Large intestine (tissue), 12 donors: ENCODE data around the gene UFSP2. TPM values are rescaled to one million over a fixed set of nuclear protein-coding genes. Genes with fewer than 3 reads are reported as not detected.

ENCODE experiments used
- DNase-seq, 2 donors: peaks; one replicate each; pipeline versions ENCODE4 v3.0.0 to v3.0.0-alpha.2; 2013
- H3K27ac ChIP-seq: one replicate; pipeline ENCODE4 v1.5.1; 2013; ENCODE audit warnings: low read length
- H3K27me3 ChIP-seq: 2 replicates; pipeline ENCODE4 v1.6.1; 2013; ENCODE audit warnings: low read length; ENCODE audit not compliant: control insufficient read depth, insufficient read depth
- H3K36me3 ChIP-seq: 2 replicates; pipeline ENCODE4 v1.6.1; 2013; ENCODE audit warnings: low read length; ENCODE audit not compliant: control insufficient read depth, insufficient read depth
- H3K4me1 ChIP-seq: one replicate; pipeline ENCODE4 v1.6.1; 2013; ENCODE audit warnings: low read length; ENCODE audit not compliant: control insufficient read depth, insufficient read depth
- H3K4me3 ChIP-seq: one replicate; pipeline ENCODE4 v1.5.1; 2013; ENCODE audit warnings: low read length
- H3K9me3 ChIP-seq: one replicate; pipeline ENCODE4 v1.6.1; 2013; ENCODE audit warnings: mild to moderate bottlenecking, low read depth, low read length, moderate library complexity; ENCODE audit not compliant: control insufficient read depth
- WGBS: methylation state at CpG from one replicate; pipeline ENCODE4 v1.1.5; 2013; ENCODE audit warnings: low lambda C conversion rate; ENCODE audit not compliant: insufficient coverage; 5-methylcytosine and 5-hydroxymethylcytosine counted together
- long read RNA-seq, 11 donors: transcript quantifications; one replicate each; lab custom pipeline, GENCODE V29; 2026
- polyA plus RNA-seq: library from polyadenylated mRNA; unstranded; fragments of 120-200 nt; gene quantifications from one replicate; pipeline ENCODE4 v1.2.1, GENCODE V29; 2013

The UFSP2 gene
- 30.0 TPM for polyA plus RNA-seq
- long read RNA-seq, donor 1, partial matches to known transcripts: 8 of 12 reads
- long read RNA-seq, donor 1, other reads (novel, unspliced or antisense): 0 of 12 reads
- long read RNA-seq, donor 2, transcript UFSP2-201 (12 exons, 1,630 nt): major isoform, 9 of 22 reads
- long read RNA-seq, donor 2, partial matches to known transcripts: 13 of 22 reads
- long read RNA-seq, donor 2, other reads (novel, unspliced or antisense): 0 of 22 reads
- long read RNA-seq, donor 3, transcript UFSP2-201 (12 exons, 1,630 nt): major isoform, 20 of 20 reads
- long read RNA-seq, donor 3, partial matches to known transcripts: 0 of 20 reads
- long read RNA-seq, donor 3, other reads (novel, unspliced or antisense): 0 of 20 reads
- long read RNA-seq, donor 4, partial matches to known transcripts: 0 of 1 reads
- long read RNA-seq, donor 4, other reads (novel, unspliced or antisense): 0 of 1 reads
- long read RNA-seq, donor 5, transcript UFSP2-201 (12 exons, 1,630 nt): major isoform, 7 of 15 reads
- long read RNA-seq, donor 5, partial matches to known transcripts: 6 of 15 reads
- long read RNA-seq, donor 5, other reads (novel, unspliced or antisense): 0 of 15 reads
- long read RNA-seq, donor 6, transcript UFSP2-201 (12 exons, 1,630 nt): major isoform, 10 of 17 reads
- long read RNA-seq, donor 6, partial matches to known transcripts: 5 of 17 reads
- long read RNA-seq, donor 6, other reads (novel, unspliced or antisense): 0 of 17 reads
- long read RNA-seq, donor 7, partial matches to known transcripts: 0 of 3 reads
- long read RNA-seq, donor 7, other reads (novel, unspliced or antisense): 0 of 3 reads
- long read RNA-seq, donor 8, transcript UFSP2-201 (12 exons, 1,630 nt): major isoform, 10 of 16 reads
- long read RNA-seq, donor 8, partial matches to known transcripts: 5 of 16 reads
- long read RNA-seq, donor 8, other reads (novel, unspliced or antisense): 0 of 16 reads
- long read RNA-seq, donor 9, transcript UFSP2-201 (12 exons, 1,630 nt): major isoform, 11 of 13 reads
- long read RNA-seq, donor 9, partial matches to known transcripts: 0 of 13 reads
- long read RNA-seq, donor 9, other reads (novel, unspliced or antisense): 0 of 13 reads
- long read RNA-seq, donor 10, transcript UFSP2-201 (12 exons, 1,630 nt): major isoform, 10 of 15 reads
- long read RNA-seq, donor 10, partial matches to known transcripts: 5 of 15 reads
- long read RNA-seq, donor 10, other reads (novel, unspliced or antisense): 0 of 15 reads
- long read RNA-seq, donor 11, transcript UFSP2-201 (12 exons, 1,630 nt): major isoform, 10 of 18 reads
- long read RNA-seq, donor 11, partial matches to known transcripts: 7 of 18 reads
- long read RNA-seq, donor 11, other reads (novel, unspliced or antisense): 0 of 18 reads

GRCh38 chr4:185425647-185426352 lies at the start of gene UFSP2:
TSS of gene UFSP2 (minus strand) at chr4:185425964. CDS start at chr4:185425868, 96 bp downstream.
- WGBS: no CpG with 5 or more reads among the region's 66 CpGs
- Histone ChIP-seq H3K27me3 (no peaks in the 10 kb centered on the region), H3K4me1 (peaks cover 6% of the 10 kb centered on the region), H3K4me3 (peak within 1 kb of the TSS; percentile 94), H3K36me3 (peaks cover 12% of the 10 kb centered on the region), H3K9me3 (no peaks in the 10 kb centered on the region), H3K27ac (peak within 1 kb of the TSS; percentile 66)
- peak; percentile 90 to 93 for DNase-seq

- no peak overlapping the region for H3K27ac ChIP-seq
- no peak for DNase-seq
- no peaks in the 10 kb centered on the region for H3K36me3 ChIP-seq
- H3K4me3 ChIP-seq: no peak overlapping the region
- WGBS: no CpG with 5 or more reads among the region's 8 CpGs
- H3K4me1 ChIP-seq: no peaks in the 10 kb centered on the region
- H3K27me3 ChIP-seq: peaks cover 44% of the 10 kb centered on the region
- no peaks in the 10 kb centered on the region for H3K9me3 ChIP-seq
Measured at GRCh38 chr4:185473247-185473646, 47.5 kb upstream of the UFSP2 start.

- Histone ChIP-seq H3K9me3 (no peaks in the 10 kb centered on the region), H3K36me3 (no peaks in the 10 kb centered on the region), H3K27me3 (peaks cover 43% of the 10 kb centered on the region), H3K27ac (no peak overlapping the region), H3K4me3 (peak overlapping the region; percentile 81), H3K4me1 (no peaks in the 10 kb centered on the region)
- peak in 1 of 2 donors; percentile 25 for DNase-seq
- 0% methylated on average over 2 of the region's 10 CpGs for WGBS
Measured at GRCh38 chr4:185472103-185472542, 46.4 kb upstream of the UFSP2 start.

- Histone ChIP-seq H3K4me3 (peak within 1 kb of the TSS; percentile 81), H3K4me1 (no peaks in the 10 kb centered on the region), H3K36me3 (no peaks in the 10 kb centered on the region), H3K27me3 (peaks cover 37% of the 10 kb centered on the region), H3K27ac (peak within 1 kb of the TSS; percentile 48), H3K9me3 (no peaks in the 10 kb centered on the region)
- peak; percentile 86 to 87 for DNase-seq
- WGBS: 0% methylated on average over 5 of the region's 93 CpGs
Measured at GRCh38 chr4:185471235-185472102, 45.7 kb upstream of the UFSP2 start, which contains the start of gene CCDC110. TSS of gene CCDC110 (minus strand) at chr4:185471733. CDS start at chr4:185471683, 50 bp downstream.

GRCh38 chr4:185470501-185471195 lies 44.9 kb upstream of the UFSP2 start:
- peak overlapping the region; percentile 63 for H3K4me3 ChIP-seq
- H3K27me3 ChIP-seq: peaks cover 37% of the 10 kb centered on the region
- 60% methylated on average over 1 of the region's 41 CpGs for WGBS
- no peaks in the 10 kb centered on the region for H3K9me3 ChIP-seq
- peak overlapping the region; percentile 48 for H3K27ac ChIP-seq
- H3K36me3 ChIP-seq: no peaks in the 10 kb centered on the region
- peak; percentile 38 to 75 for DNase-seq
- H3K4me1 ChIP-seq: no peaks in the 10 kb centered on the region

- Histone ChIP-seq H3K27ac (no peak overlapping the region), H3K36me3 (no peaks in the 10 kb centered on the region), H3K9me3 (no peaks in the 10 kb centered on the region), H3K27me3 (peaks cover 39% of the 10 kb centered on the region), H3K4me1 (no peaks in the 10 kb centered on the region), H3K4me3 (no peak overlapping the region)
- DNase-seq: no peak
- 80% methylated on average over 1 of the region's 9 CpGs for WGBS
Measured at GRCh38 chr4:185469580-185470154, 43.9 kb upstream of the UFSP2 start.

GRCh38 chr4:185468999-185469398 lies 43.2 kb upstream of the UFSP2 start:
- Histone ChIP-seq H3K27ac (no peak overlapping the region), H3K9me3 (no peaks in the 10 kb centered on the region), H3K36me3 (no peaks in the 10 kb centered on the region), H3K4me3 (no peak overlapping the region), H3K4me1 (no peaks in the 10 kb centered on the region), H3K27me3 (peaks cover 37% of the 10 kb centered on the region)
- no CpG with 5 or more reads among the region's 2 CpGs for WGBS
- DNase-seq: no peak

- no peaks in the 10 kb centered on the region for H3K9me3 ChIP-seq
Measured at GRCh38 chr4:185467991-185468390, 42.2 kb upstream of the UFSP2 start.

More at GRCh38 chr4:185467991-185468390, 42.2 kb upstream of the UFSP2 start:
- Histone ChIP-seq H3K4me3 (no peak overlapping the region), H3K4me1 (no peaks in the 10 kb centered on the region), H3K27me3 (peaks cover 32% of the 10 kb centered on the region), H3K36me3 (no peaks in the 10 kb centered on the region), H3K27ac (no peak overlapping the region)
- no peak for DNase-seq
- WGBS: no CpG with 5 or more reads among the region's 8 CpGs
